Peyer's patch (tissue), 4 donors: ENCODE data around the gene TEX48. TPM values are rescaled to one million over a fixed set of nuclear protein-coding genes. Genes with fewer than 3 reads are reported as not detected.
A peak's percentile ranks its signal among the peaks of the same experiment; 100 is the strongest.

Source experiments
- DNase-seq, 3 donors: peaks; one replicate each; pipeline ENCODE4 v3.0.0-alpha.2; 2017 to 2019
- H3K27ac ChIP-seq, 4 donors: fragments of 200-600 bp; sonication (generic); one replicate each; pipeline ENCODE4 v1.5.1; 2016 to 2019
- H3K27me3 ChIP-seq, 2 donors: fragments of 200-600 bp; sonication (generic); one replicate each; pipeline ENCODE4 v1.5.1; 2019
- H3K36me3 ChIP-seq, 3 donors: fragments of 200-600 bp; sonication (generic); one replicate each; pipeline ENCODE4 v1.5.1; 2016 to 2019
- H3K4me1 ChIP-seq, 4 donors: fragments of 200-600 bp; sonication (generic); one replicate each; pipeline ENCODE4 v1.5.1; 2016 to 2019
- H3K4me3 ChIP-seq, 4 donors: fragments of 200-600 bp; sonication (generic); 1 replicate in 3 of 4; 2 replicates in 1 of 4; pipeline ENCODE4 v1.5.1; 2016 to 2019; ENCODE audit warnings: mild to moderate bottlenecking in 1 of 4
- H3K9me3 ChIP-seq, 4 donors: fragments of 200-600 bp; sonication (generic); one replicate each; pipeline ENCODE4 v1.5.1; 2016 to 2019; ENCODE audit warnings: mild to moderate bottlenecking in 1 of 4
- CTCF ChIP-seq, 6 experiments: fragments of 450-650 bp in 4 of 6; fragments of 200-600 bp in 2 of 6; sonication (generic) in 1 of 6; IDR thresholded peaks; one replicate each; pipeline ENCODE4 v1.5.1; 2017 to 2019; ENCODE audit warnings: antibody characterized with exemption in 6 of 6, mild to moderate bottlenecking in 3 of 6, moderate library complexity in 1 of 6
- POLR2A ChIP-seq, 2 donors: fragments of 450-650 bp; IDR thresholded peaks; one replicate each; pipeline ENCODE4 v1.5.1; 2017; ENCODE audit warnings: antibody characterized with exemption in 2 of 2, mild to moderate bottlenecking in 2 of 2, moderate library complexity in 2 of 2
- total RNA-seq, 4 donors: library from RNA; depleted of rRNA; stranded (reverse); fragments of >200 nt; gene quantifications; one replicate each; pipeline ENCODE4 v1.1.0, GENCODE V29; 2016

The TEX48 gene
- total RNA-seq, 4 donors from 2014 or later = not detected

GRCh38 chr9:114666851-114667250 is 15.1 kb downstream of the TEX48 start:
- Histone ChIP-seq H3K9me3 (no peaks in the 10 kb centered on the region), H3K36me3 (no peaks in the 10 kb centered on the region), H3K4me3 (no peak overlapping the region), H3K27ac (no peak overlapping the region), H3K27me3 (no peaks in the 10 kb centered on the region), H3K4me1 (no peaks in the 10 kb centered on the region)
- no peak for DNase-seq
- TF ChIP-seq CTCF (IDR thresholded peaks at IDR 0.05) (no peak), POLR2A (IDR thresholded peaks at IDR 0.05) (no peak)

- Histone ChIP-seq H3K4me3 (no peak overlapping the region), H3K27me3 (no peaks in the 10 kb centered on the region), H3K4me1 (no peaks in the 10 kb centered on the region), H3K27ac (no peak overlapping the region), H3K9me3 (no peaks in the 10 kb centered on the region), H3K36me3 (no peaks in the 10 kb centered on the region)
- no peak for DNase-seq
- TF ChIP-seq POLR2A (IDR thresholded peaks at IDR 0.05) (no peak), CTCF (IDR thresholded peaks at IDR 0.05) (no peak)
These were observed 15.6 kb downstream of the TEX48 start for GRCh38 chr9:114666401-114666800.

- DNase-seq = no peak
- Histone ChIP-seq H3K4me1 (no peaks in the 10 kb centered on the region), H3K27ac (no peak overlapping the region), H3K4me3 (no peak overlapping the region), H3K27me3 (no peaks in the 10 kb centered on the region), H3K9me3 (no peaks in the 10 kb centered on the region), H3K36me3 (no peaks in the 10 kb centered on the region)
- TF ChIP-seq POLR2A (IDR thresholded peaks at IDR 0.05) = no peak
- TF ChIP-seq CTCF (IDR thresholded peaks at IDR 0.05) = no peak
These were observed 17.8 kb downstream of the TEX48 start for GRCh38 chr9:114664181-114664580.

GRCh38 chr9:114662081-114662989 is 19.7 kb downstream of the TEX48 start:
- H3K4me3 ChIP-seq = no peak overlapping the region
- no peaks in the 10 kb centered on the region for H3K4me1 ChIP-seq
- peak in 2 of 3 donors; percentile 33 to 75 for DNase-seq
- H3K9me3 ChIP-seq = no peaks in the 10 kb centered on the region
- no peaks in the 10 kb centered on the region for H3K27me3 ChIP-seq
- no peak overlapping the region for H3K27ac ChIP-seq
- no peaks in the 10 kb centered on the region for H3K36me3 ChIP-seq
- TF ChIP-seq CTCF (IDR thresholded peaks at IDR 0.05) (peak; percentile 44 to 81 (median 66)), POLR2A (IDR thresholded peaks at IDR 0.05) (no peak)

GRCh38 chr9:114657705-114658104 is 24.3 kb downstream of the TEX48 start, which contains the start of gene TEX53:
TEX53 (minus strand) TSS chr9:114657805; CDS start chr9:114657774, 31 bp downstream.
- no peak within 1 kb of the TSS for H3K4me3 ChIP-seq
- H3K9me3 ChIP-seq = no peaks in the 10 kb centered on the region
- H3K36me3 ChIP-seq = no peaks in the 10 kb centered on the region
- no peak within 1 kb of the TSS for H3K27ac ChIP-seq
- DNase-seq = no peak
- TF ChIP-seq POLR2A (IDR thresholded peaks at IDR 0.05) (no peak), CTCF (IDR thresholded peaks at IDR 0.05) (no peak)
- H3K27me3 ChIP-seq = no peaks in the 10 kb centered on the region
- H3K4me1 ChIP-seq = peaks cover 0 to 3% (median 0%) of the 10 kb centered on the region in 4 donors
